ENCODE data around the gene MAP7.
A peak's percentile ranks its signal among the peaks of the same experiment; 100 is the strongest.

Gene MAP7

DNA sequence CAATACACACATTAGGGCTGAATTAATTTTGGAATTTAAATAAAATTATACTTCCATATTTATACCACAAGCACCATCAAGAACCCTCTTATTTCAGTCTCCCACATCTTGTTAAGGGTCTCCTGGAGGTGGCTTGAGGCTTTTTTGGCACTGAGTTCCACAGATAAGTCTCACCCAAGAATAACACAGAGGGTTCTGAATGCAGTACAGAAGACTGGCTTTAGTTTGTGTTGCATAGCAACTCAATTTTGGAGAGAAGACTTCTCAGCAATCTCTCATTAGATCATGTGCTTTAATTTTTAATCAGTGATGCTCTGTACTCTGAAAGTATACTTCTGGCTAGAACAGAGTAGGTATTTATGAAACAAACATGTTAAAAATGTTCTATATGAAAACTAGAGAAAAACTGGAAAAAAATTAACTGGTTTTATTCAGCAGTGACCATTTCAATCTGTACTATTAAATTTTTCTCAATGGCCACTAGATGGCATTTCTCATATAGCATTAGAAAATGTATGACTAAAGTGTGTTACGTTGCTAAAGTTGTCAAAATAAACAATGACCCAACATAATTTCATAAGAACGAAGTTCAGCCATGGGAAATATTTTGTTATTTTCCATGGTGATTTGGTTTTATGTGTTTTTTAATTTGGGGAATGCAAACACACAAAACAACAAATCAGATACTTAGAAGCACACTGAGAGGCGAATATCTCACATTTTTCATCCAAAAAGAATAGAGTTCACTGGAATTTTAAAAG is 32.7 kb upstream of the MAP7 start:
- no peak overlapping the region for H3K27ac Mint-ChIP-seq (ENCODE audit: low read depth)
- peaks cover 40% of the 10 kb centered on the region for H3K36me3 Mint-ChIP-seq (ENCODE audit: insufficient read depth)
- ATAC-seq (replicated peaks; ENCODE audit: extremely low read depth, poor library complexity, severe bottlenecking) (no peak), DNase-seq (ENCODE audit: low spot score in 2 of 2) (no peak)
- no peak overlapping the region for H3K4me3 Mint-ChIP-seq
- H3K27me3 Mint-ChIP-seq = no peaks in the 10 kb centered on the region
- H3K9me3 Mint-ChIP-seq = no peaks in the 10 kb centered on the region
- no peaks in the 10 kb centered on the region for H3K4me1 Mint-ChIP-seq

- Mint-ChIP-seq H3K9me3 (no peaks in the 10 kb centered on the region), H3K27ac (ENCODE audit: low read depth) (no peak overlapping the region), H3K4me3 (no peak overlapping the region), H3K36me3 (ENCODE audit: insufficient read depth) (peaks cover 44% of the 10 kb centered on the region), H3K27me3 (no peaks in the 10 kb centered on the region), H3K4me1 (no peaks in the 10 kb centered on the region)
- ATAC-seq (replicated peaks; ENCODE audit: extremely low read depth, poor library complexity, severe bottlenecking) (no peak), DNase-seq (ENCODE audit: low spot score in 2 of 2) (no peak)
Measured at GRCh38 chr6:136579800-136580199, 29.6 kb upstream of the MAP7 start.

DNA sequence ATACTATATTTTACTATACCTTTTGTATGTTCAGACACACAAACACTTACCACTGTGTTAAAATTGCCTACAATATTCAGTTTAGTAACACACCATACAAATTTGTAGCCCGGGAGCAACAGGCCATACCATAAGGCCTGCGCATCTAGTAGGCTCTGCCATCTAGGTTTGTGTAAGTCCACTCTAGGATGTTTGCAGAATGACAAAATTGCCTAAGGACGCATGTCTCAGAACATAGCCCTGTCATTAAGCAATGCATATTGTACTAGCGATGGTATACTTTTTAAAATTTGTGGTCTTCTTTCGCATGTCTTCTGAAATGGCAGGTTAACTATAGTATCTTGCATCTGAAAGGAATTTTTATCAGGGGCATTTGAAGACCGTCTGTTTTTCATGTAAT is 26.6 kb upstream of the MAP7 start:
- ATAC-seq (replicated peaks; ENCODE audit: extremely low read depth, poor library complexity, severe bottlenecking) (no peak), DNase-seq (ENCODE audit: low spot score in 2 of 2) (no peak)
- Mint-ChIP-seq H3K27ac (ENCODE audit: low read depth) (no peak overlapping the region), H3K36me3 (ENCODE audit: insufficient read depth) (peaks cover 38% of the 10 kb centered on the region), H3K4me3 (no peak overlapping the region), H3K4me1 (no peaks in the 10 kb centered on the region), H3K9me3 (no peaks in the 10 kb centered on the region), H3K27me3 (no peaks in the 10 kb centered on the region)

DNA sequence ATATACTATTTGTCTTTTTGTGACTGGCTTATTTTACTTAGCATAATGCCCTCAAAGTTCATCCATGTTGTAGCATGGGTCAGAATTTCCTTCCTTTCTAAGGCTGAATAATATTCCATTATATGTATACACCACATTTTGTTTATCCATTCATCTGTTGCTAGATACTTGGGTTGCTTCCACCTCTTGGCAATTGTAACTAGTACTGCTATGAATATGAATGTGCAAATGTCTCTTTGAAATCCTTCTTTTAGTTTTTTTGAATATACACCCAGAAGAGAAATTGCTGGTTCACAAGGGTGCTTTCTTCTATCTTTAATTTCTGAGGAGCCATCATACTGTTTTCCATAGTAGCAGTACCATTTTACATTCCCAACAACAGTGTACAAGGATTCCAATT is 21.3 kb upstream of the MAP7 start:
- DNase-seq (ENCODE audit: low spot score in 2 of 2) = no peak
- Mint-ChIP-seq H3K36me3 (ENCODE audit: insufficient read depth) (peaks cover 15% of the 10 kb centered on the region), H3K4me1 (peaks cover 10% of the 10 kb centered on the region), H3K27me3 (no peaks in the 10 kb centered on the region), H3K4me3 (no peak overlapping the region), H3K27ac (ENCODE audit: low read depth) (no peak overlapping the region), H3K9me3 (no peaks in the 10 kb centered on the region)
- ATAC-seq (replicated peaks; ENCODE audit: extremely low read depth, poor library complexity, severe bottlenecking) = no peak

DNA sequence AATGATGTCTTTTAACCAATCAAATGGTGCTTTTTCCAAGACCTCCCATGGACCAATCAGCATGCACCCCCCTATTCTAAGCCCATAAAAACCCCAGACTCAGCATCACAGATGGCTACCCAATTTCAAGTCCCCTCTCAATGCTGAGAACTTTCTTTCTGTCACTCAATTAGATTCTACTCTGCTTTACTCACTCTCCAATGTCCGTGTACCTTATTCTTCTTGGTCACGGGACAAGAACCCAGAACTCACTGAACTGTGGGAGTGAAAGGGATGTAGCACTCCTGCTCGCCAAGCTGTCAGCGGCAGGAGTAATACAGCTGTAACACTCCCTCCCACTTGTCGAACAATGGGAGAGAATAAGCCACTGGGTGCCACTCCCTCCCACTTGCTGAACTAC is 20.8 kb upstream of the MAP7 start:
- ATAC-seq (replicated peaks; ENCODE audit: extremely low read depth, poor library complexity, severe bottlenecking) (no peak), DNase-seq (ENCODE audit: low spot score in 2 of 2) (no peak)
- Mint-ChIP-seq H3K4me1 (peaks cover 12% of the 10 kb centered on the region), H3K36me3 (ENCODE audit: insufficient read depth) (peaks cover 19% of the 10 kb centered on the region), H3K27me3 (no peaks in the 10 kb centered on the region), H3K27ac (ENCODE audit: low read depth) (no peak overlapping the region), H3K9me3 (no peaks in the 10 kb centered on the region), H3K4me3 (no peak overlapping the region)

GRCh38 chr6:136568129-136568528 is 17.9 kb upstream of the MAP7 start:
- no peaks in the 10 kb centered on the region for H3K27me3 Mint-ChIP-seq
- ATAC-seq (replicated peaks; ENCODE audit: extremely low read depth, poor library complexity, severe bottlenecking) (no peak), DNase-seq (ENCODE audit: low spot score in 2 of 2) (no peak)
- H3K27ac Mint-ChIP-seq (ENCODE audit: low read depth) = no peak overlapping the region
- H3K4me3 Mint-ChIP-seq = no peak overlapping the region
- H3K4me1 Mint-ChIP-seq = peaks cover 37% of the 10 kb centered on the region
- H3K9me3 Mint-ChIP-seq = no peaks in the 10 kb centered on the region
- peaks cover 14% of the 10 kb centered on the region for H3K36me3 Mint-ChIP-seq (ENCODE audit: insufficient read depth)

GRCh38 chr6:136567688-136568087 is 17.5 kb upstream of the MAP7 start:
- H3K27ac Mint-ChIP-seq (ENCODE audit: low read depth) = no peak overlapping the region
- no peak for DNase-seq (ENCODE audit: low spot score in 2 of 2)
- peaks cover 16% of the 10 kb centered on the region for H3K36me3 Mint-ChIP-seq (ENCODE audit: insufficient read depth)

DNA sequence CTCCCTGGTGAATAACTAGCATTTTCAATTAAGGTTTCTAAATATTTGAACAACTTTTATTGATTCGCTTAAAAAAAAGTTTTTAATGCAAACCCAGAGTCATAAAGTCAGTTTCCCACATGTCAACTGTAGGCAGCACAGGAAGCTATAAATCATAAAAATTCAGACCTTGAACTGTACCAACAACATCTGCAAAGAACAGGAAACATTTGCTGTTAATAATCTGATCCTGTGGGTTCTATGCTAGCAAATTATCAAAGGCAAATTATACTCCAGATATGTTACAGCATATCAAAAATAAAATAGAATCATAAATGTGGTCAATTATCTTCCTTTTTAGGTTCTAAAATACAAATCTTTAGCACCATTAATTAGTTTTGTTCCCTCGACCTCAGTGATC is 16.6 kb upstream of the MAP7 start:
- Mint-ChIP-seq H3K4me1 (peaks cover 37% of the 10 kb centered on the region), H3K9me3 (no peaks in the 10 kb centered on the region), H3K4me3 (no peak overlapping the region), H3K27ac (ENCODE audit: low read depth) (no peak overlapping the region), H3K36me3 (ENCODE audit: insufficient read depth) (peaks cover 19% of the 10 kb centered on the region), H3K27me3 (no peaks in the 10 kb centered on the region)
- DNase-seq (ENCODE audit: low spot score in 2 of 2) (no peak), ATAC-seq (replicated peaks; ENCODE audit: extremely low read depth, poor library complexity, severe bottlenecking) (no peak)

More at GRCh38 chr6:136567688-136568087, 17.5 kb upstream of the MAP7 start:
- Mint-ChIP-seq H3K27me3 (no peaks in the 10 kb centered on the region), H3K4me3 (no peak overlapping the region), H3K4me1 (peaks cover 37% of the 10 kb centered on the region), H3K9me3 (no peaks in the 10 kb centered on the region)
- no peak for ATAC-seq (replicated peaks; ENCODE audit: extremely low read depth, poor library complexity, severe bottlenecking)

DNA sequence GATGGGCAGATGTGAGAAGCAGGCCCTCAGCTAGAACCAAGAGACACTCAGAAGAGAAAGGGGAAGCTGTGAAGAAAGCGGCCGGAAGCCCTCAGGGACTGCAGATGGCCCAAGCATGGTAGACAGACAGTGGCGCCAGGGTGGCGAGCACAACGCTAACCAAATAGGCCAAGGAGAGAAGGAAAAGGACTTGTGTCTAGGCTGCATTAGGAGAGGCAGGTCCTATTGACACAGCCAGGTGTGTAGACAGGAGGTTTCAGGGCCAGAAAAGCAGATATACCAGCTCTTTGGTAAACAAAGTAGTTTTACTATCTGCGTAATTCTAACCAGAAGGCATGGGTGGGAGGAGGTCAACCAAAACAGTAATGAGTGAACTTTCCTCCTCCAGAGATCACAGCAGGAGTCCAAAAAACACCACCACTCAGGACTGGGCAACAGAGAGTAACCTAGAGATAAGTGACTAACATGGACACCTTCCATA is 15.8 kb upstream of the MAP7 start:
- Mint-ChIP-seq H3K27me3 (no peaks in the 10 kb centered on the region), H3K4me1 (peaks cover 35% of the 10 kb centered on the region), H3K9me3 (no peaks in the 10 kb centered on the region), H3K36me3 (ENCODE audit: insufficient read depth) (peaks cover 25% of the 10 kb centered on the region), H3K4me3 (no peak overlapping the region), H3K27ac (ENCODE audit: low read depth) (no peak overlapping the region)
- ATAC-seq (replicated peaks; ENCODE audit: extremely low read depth, poor library complexity, severe bottlenecking) (no peak), DNase-seq (ENCODE audit: low spot score in 2 of 2) (no peak)

- DNase-seq (ENCODE audit: low spot score in 2 of 2) (no peak), ATAC-seq (replicated peaks; ENCODE audit: extremely low read depth, poor library complexity, severe bottlenecking) (no peak)
- no peaks in the 10 kb centered on the region for H3K27me3 Mint-ChIP-seq
- peak overlapping the region; percentile 52 for H3K27ac Mint-ChIP-seq (ENCODE audit: low read depth)
- H3K36me3 Mint-ChIP-seq (ENCODE audit: insufficient read depth) = peaks cover 33% of the 10 kb centered on the region
- H3K4me1 Mint-ChIP-seq = peaks cover 26% of the 10 kb centered on the region
- H3K9me3 Mint-ChIP-seq = no peaks in the 10 kb centered on the region
- no peak overlapping the region for H3K4me3 Mint-ChIP-seq
Measured at GRCh38 chr6:136564180-136564579, 14.0 kb upstream of the MAP7 start.

GRCh38 chr6:136563386-136564152 is 13.3 kb upstream of the MAP7 start:
- no peaks in the 10 kb centered on the region for H3K9me3 Mint-ChIP-seq
- peaks cover 34% of the 10 kb centered on the region for H3K36me3 Mint-ChIP-seq (ENCODE audit: insufficient read depth)
- H3K4me3 Mint-ChIP-seq = no peak overlapping the region
- H3K27ac Mint-ChIP-seq (ENCODE audit: low read depth) = peak overlapping the region; percentile 52
- no peaks in the 10 kb centered on the region for H3K27me3 Mint-ChIP-seq
- peaks cover 26% of the 10 kb centered on the region for H3K4me1 Mint-ChIP-seq
- ATAC-seq (replicated peaks; ENCODE audit: extremely low read depth, poor library complexity, severe bottlenecking) (peak; percentile 62), DNase-seq (ENCODE audit: low spot score in 2 of 2) (no peak)

DNA sequence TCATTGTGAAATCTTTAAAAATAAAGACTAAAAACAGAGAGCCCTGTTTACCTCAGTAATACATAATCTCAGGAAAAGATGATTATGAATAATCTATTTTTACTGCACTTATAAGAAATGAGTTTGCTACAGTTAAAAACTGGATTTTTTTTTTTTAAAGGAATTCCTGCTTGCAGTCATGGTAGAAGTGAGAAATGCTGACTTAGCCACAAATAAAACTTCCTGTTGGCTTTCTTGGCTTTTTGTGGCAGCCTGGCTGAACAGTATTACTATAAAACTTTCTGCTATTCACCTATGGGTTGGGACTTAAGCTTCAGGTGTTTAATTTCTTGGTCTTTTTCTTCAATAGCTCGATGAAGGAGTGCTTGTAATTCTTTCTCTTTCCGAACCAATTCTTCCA is 12.0 kb upstream of the MAP7 start:
- Mint-ChIP-seq H3K27ac (ENCODE audit: low read depth) (no peak overlapping the region), H3K4me1 (peaks cover 26% of the 10 kb centered on the region), H3K27me3 (no peaks in the 10 kb centered on the region), H3K4me3 (no peak overlapping the region), H3K9me3 (no peaks in the 10 kb centered on the region), H3K36me3 (ENCODE audit: insufficient read depth) (peaks cover 46% of the 10 kb centered on the region)
- DNase-seq (ENCODE audit: low spot score in 2 of 2) (no peak), ATAC-seq (replicated peaks; ENCODE audit: extremely low read depth, poor library complexity, severe bottlenecking) (no peak)
